ENCODE results near the gene MRTFB. TPM values are rescaled to one million over a fixed set of nuclear protein-coding genes. Genes with fewer than 3 reads are reported as not detected.
A peak's percentile ranks its signal among the peaks of the same experiment; 100 is the strongest.

MRTFB gene
- total RNA-seq, 4 donors from 2014 or later: 37.8 to 82.7 (median 47.9) TPM

- no peaks in the 10 kb centered on the region for H3K4me1 ChIP-seq
- DNase-seq: no peak
- in situ Hi-C loops (cut with MboI; ENCODE audit: low pct_ligation_motif_present in 1 of 4, low pct_unique_long_range_greater_than_20kb in 1 of 4, low sequenced_read_pairs in 3 of 4) (loop anchor here in 1 of 4 donors (25.0 kb wide), 1 partner anchor 103 kb away; the partner anchor contains the start of gene MRTFB), intact Hi-C loops (cut with DNase I; ENCODE audit: low total_unique reads) (no loop called here)
- no peak overlapping the region for H3K4me3 ChIP-seq
- no peak overlapping the region for H3K27ac ChIP-seq
- TF ChIP-seq EP300 (IDR thresholded peaks at IDR 0.05; ENCODE audit: low read depth) (no peak), CTCF (IDR thresholded peaks at IDR 0.05) (no peak), POLR2AphosphoS5 (IDR thresholded peaks at IDR 0.05) (no peak), POLR2A (IDR thresholded peaks at IDR 0.05) (no peak)
- 77 to 83% methylated on average over 3 to 5 of the region's 5 CpGs for WGBS, 2 donors (ENCODE audit: low coverage in 1 of 2)
- no peaks in the 10 kb centered on the region for H3K36me3 ChIP-seq
- no peaks in the 10 kb centered on the region for H3K27me3 ChIP-seq
- no peaks in the 10 kb centered on the region for H3K9me3 ChIP-seq
Measured at GRCh38 chr16:14164916-14165662, 94.0 kb downstream of the MRTFB start.

- intact Hi-C loops (cut with DNase I; ENCODE audit: low total_unique reads) (no loop called here), in situ Hi-C loops (cut with MboI; ENCODE audit: low pct_ligation_motif_present in 1 of 4, low pct_unique_long_range_greater_than_20kb in 1 of 4, low sequenced_read_pairs in 3 of 4) (loop anchor here in 1 of 4 donors (25.0 kb wide), 1 partner anchor 106 kb away; the partner anchor contains the start of gene MRTFB)
- H3K27me3 ChIP-seq: no peaks in the 10 kb centered on the region
- no peak overlapping the region for H3K4me3 ChIP-seq
- 83 to 88% methylated on average over 3 of the region's 3 CpGs for WGBS, 2 donors (ENCODE audit: low coverage in 1 of 2)
- no peaks in the 10 kb centered on the region for H3K4me1 ChIP-seq
- no peak for TF ChIP-seq POLR2A (IDR thresholded peaks at IDR 0.05)
- TF ChIP-seq EP300 (IDR thresholded peaks at IDR 0.05; ENCODE audit: low read depth): no peak
- TF ChIP-seq CTCF (IDR thresholded peaks at IDR 0.05): no peak
- TF ChIP-seq POLR2AphosphoS5 (IDR thresholded peaks at IDR 0.05): no peak
- peaks cover 0 to 2% of the 10 kb centered on the region in 2 donors for H3K9me3 ChIP-seq
- DNase-seq: no peak
- no peak overlapping the region for H3K27ac ChIP-seq
- no peaks in the 10 kb centered on the region for H3K36me3 ChIP-seq
Measured at GRCh38 chr16:14168146-14168545, 97.0 kb downstream of the MRTFB start.

- in situ Hi-C loops (cut with MboI; ENCODE audit: low pct_ligation_motif_present in 1 of 4, low pct_unique_long_range_greater_than_20kb in 1 of 4, low sequenced_read_pairs in 3 of 4): loop anchor here in 1 of 4 donors (25.0 kb wide), 1 partner anchor 110 kb away; the partner anchor contains the start of gene MRTFB
- H3K36me3 ChIP-seq: no peaks in the 10 kb centered on the region
- peak overlapping the region in 2 of 4 donors; percentile 22 to 31 for H3K27ac ChIP-seq
- peaks cover 0 to 2% of the 10 kb centered on the region in 2 donors for H3K9me3 ChIP-seq
- intact Hi-C loops (cut with DNase I; ENCODE audit: low total_unique reads): no loop called here
- no peak overlapping the region for H3K4me3 ChIP-seq
- no peaks in the 10 kb centered on the region for H3K4me1 ChIP-seq
- no peak for DNase-seq
- H3K27me3 ChIP-seq: no peaks in the 10 kb centered on the region
- TF ChIP-seq EP300 (IDR thresholded peaks at IDR 0.05; ENCODE audit: low read depth) (no peak), POLR2AphosphoS5 (IDR thresholded peaks at IDR 0.05) (no peak), POLR2A (IDR thresholded peaks at IDR 0.05) (no peak), CTCF (IDR thresholded peaks at IDR 0.05) (no peak)
- WGBS, 2 donors (ENCODE audit: low coverage in 1 of 2): 90 to 96% methylated on average over 3 of the region's 3 CpGs
Measured at GRCh38 chr16:14172200-14172809, 101.2 kb downstream of the MRTFB start.

- peaks cover 0 to 2% of the 10 kb centered on the region in 2 donors for H3K9me3 ChIP-seq
- H3K4me1 ChIP-seq: no peaks in the 10 kb centered on the region
- H3K4me3 ChIP-seq: no peak overlapping the region
- no peaks in the 10 kb centered on the region for H3K36me3 ChIP-seq
- TF ChIP-seq CTCF (IDR thresholded peaks at IDR 0.05): no peak
- no peak overlapping the region for H3K27ac ChIP-seq
- in situ Hi-C loops (cut with MboI; ENCODE audit: low pct_ligation_motif_present in 1 of 4, low pct_unique_long_range_greater_than_20kb in 1 of 4, low sequenced_read_pairs in 3 of 4) (no loop called here), intact Hi-C loops (cut with DNase I; ENCODE audit: low total_unique reads) (no loop called here)
- DNase-seq: no peak
- H3K27me3 ChIP-seq: no peaks in the 10 kb centered on the region
- WGBS, 2 donors (ENCODE audit: low coverage in 1 of 2): 90 to 95% methylated on average over 3 of the region's 3 CpGs
Measured at GRCh38 chr16:14175086-14175485, 104.0 kb downstream of the MRTFB start.
